ENCODE data around the gene FNDC11.

- no peak for TF ChIP-seq TAF1 (IDR thresholded peaks at IDR 0.05; ENCODE audit: borderline replicate concordance, insufficient read depth, low read length)
- no peak for TF ChIP-seq SIN3A (IDR thresholded peaks at IDR 0.05; ENCODE audit: borderline replicate concordance, insufficient read depth, low read length)
- TF ChIP-seq POLR2AphosphoS5 (IDR thresholded peaks at IDR 0.05; ENCODE audit: low read depth, low read length) = no peak
Measured at GRCh38 chr20:63530788-63531160, 23.2 kb upstream of the FNDC11 start.

Data from PFSK-1 (cell line).